GM12874 (cell line): ENCODE measurements around the gene BRD9.

Experiments
- TF ChIP-seq, protein P1 (sequence below): IDR thresholded peaks from 2 replicates; pipeline ENCODE4 v1.5.1; 2011; ENCODE audit warnings: low read depth, mild to moderate bottlenecking, control low read depth, low read length, moderate library complexity; ENCODE audit not compliant: insufficient read depth

Gene BRD9

DNA sequence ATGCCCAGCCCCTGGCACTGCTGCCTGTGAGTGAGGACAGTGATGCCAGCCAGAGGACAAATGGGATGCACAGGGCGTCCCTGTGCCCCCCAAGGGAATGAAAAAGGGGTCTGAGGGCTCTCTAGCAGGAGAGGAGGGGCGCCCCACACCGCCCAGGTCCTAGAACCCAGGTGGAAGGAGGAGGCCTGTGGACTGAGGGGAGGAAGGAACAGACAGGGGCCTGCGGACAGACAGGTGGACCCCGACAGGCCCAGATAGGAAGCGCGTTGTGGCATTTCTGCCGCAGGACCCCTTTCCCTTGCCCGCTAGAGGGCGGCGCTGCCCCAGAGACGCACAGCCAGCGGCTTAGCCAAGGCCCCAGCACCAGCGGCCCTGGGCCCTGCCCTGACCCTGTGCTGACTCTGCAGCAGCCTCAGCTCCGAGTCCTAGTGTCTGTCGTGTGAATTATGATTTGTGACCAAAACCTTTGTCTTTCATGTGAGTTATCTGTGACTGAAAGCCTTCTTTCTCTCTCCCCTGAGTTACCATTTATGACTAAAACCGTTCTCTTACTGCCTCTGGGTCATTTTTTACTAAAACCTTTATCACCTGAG, 30.8 kb upstream of the BRD9 start:
- TF ChIP-seq, protein P1, sequence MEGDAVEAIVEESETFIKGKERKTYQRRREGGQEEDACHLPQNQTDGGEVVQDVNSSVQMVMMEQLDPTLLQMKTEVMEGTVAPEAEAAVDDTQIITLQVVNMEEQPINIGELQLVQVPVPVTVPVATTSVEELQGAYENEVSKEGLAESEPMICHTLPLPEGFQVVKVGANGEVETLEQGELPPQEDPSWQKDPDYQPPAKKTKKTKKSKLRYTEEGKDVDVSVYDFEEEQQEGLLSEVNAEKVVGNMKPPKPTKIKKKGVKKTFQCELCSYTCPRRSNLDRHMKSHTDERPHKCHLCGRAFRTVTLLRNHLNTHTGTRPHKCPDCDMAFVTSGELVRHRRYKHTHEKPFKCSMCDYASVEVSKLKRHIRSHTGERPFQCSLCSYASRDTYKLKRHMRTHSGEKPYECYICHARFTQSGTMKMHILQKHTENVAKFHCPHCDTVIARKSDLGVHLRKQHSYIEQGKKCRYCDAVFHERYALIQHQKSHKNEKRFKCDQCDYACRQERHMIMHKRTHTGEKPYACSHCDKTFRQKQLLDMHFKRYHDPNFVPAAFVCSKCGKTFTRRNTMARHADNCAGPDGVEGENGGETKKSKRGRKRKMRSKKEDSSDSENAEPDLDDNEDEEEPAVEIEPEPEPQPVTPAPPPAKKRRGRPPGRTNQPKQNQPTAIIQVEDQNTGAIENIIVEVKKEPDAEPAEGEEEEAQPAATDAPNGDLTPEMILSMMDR, result peak; percentile 98

DNA sequence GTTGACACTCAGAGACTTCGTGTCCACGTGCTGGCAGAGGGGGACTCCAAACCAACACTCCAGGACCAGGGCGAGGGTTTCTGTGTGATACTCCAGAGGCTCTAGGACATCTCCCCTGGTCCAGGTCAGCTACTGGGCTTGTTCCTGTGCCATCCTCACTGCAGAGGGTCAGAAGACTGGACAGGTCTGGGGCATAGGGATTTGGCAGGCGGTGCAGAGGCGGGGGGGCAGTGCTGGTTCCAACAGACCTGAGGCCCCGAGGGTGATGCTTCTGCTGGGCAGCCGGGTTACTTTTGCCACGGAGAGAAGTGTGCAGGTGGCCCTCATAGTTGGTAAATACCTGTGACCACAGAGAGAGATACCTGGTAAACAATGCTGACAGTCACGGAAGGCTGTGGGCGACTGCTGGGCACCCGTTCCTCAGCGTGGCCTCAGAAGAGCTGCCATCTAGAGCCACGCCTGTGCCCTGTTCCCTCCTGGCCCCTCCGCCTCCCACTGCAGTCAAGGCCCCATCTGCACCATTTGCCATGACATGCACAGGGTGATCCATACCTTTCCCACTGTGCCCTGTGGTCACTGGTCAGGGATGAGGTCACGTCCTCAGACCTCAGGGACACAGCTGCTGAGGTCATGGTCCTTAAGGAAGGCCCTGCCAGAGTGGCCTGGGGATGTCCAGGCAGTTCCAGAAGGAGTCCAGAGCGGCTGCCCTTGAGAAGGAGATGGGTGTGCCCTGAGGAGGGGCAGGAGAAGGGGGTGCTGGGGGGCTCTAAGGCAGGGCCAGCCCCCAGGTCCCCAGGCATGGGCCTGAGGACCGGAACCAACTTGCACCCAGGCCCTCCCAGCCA, 30.1 kb upstream of the BRD9 start:
- TF ChIP-seq, protein P1, result no peak

DNA sequence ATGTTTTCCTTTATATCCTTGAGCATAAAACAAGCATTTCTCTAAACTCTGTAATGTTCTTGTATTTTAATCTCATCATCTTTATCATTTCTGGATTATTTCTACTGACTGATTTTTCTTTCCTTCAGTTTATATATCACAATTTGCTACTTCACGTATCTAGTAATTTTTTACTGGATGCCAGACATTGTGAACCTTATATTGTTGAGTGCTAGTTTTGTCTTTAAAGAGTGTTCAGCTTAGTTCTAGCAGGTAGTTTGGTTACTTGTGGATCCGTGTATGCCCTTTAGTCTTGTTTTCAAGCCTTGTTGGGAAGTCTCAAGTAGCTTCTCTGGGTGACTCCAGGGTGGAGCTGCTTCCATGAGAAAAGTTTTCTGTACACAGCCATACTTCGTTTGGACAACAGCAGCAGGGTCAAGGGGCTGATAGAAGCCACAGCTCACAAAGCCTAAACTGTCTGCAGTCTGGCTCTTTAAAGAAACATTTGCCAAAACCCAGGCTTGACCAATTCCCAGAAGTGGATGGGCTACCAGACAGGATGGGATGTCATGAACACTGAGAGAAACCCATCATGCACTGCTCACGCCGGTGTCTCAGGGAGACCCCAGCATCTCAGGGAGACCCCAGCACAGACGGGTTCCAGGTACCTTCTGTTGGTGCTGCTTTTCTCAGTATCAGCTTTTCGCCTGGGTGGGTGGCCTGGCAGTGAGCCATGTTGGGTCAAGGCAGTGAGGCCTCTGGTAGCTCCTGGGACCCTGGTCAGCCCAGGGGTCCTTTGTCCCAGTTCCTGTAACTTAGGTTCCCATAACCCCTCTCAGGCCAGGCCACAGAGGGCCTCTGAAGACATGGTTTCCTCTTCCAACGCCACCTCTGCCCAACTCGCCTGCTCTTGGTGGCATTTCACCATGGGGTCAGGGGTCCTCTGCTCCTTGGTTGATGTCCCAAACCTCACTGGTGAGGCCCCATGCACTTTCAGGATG, 29.1 kb upstream of the BRD9 start:
- TF ChIP-seq, protein P1, result no peak

DNA sequence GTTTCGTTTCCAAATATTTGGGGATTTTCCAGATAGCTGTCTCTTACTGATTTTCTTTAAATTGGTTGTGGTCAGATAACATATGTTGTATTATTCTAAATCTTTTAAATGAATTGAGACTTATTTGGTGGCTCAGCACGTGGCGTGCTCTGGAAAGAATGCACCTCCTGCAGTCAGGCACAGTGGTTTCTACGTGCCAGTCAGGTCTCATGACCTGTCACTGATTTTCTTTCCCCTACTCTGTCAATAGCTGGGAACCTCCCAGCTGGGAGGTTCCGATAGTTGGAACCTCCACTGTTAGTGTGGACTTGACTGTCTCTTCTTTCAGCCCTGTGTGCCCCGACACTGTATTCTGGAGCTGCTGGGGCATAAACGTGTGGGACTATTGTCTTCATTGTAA, 27.7 kb upstream of the BRD9 start:
- TF ChIP-seq, protein P1, result no peak

DNA sequence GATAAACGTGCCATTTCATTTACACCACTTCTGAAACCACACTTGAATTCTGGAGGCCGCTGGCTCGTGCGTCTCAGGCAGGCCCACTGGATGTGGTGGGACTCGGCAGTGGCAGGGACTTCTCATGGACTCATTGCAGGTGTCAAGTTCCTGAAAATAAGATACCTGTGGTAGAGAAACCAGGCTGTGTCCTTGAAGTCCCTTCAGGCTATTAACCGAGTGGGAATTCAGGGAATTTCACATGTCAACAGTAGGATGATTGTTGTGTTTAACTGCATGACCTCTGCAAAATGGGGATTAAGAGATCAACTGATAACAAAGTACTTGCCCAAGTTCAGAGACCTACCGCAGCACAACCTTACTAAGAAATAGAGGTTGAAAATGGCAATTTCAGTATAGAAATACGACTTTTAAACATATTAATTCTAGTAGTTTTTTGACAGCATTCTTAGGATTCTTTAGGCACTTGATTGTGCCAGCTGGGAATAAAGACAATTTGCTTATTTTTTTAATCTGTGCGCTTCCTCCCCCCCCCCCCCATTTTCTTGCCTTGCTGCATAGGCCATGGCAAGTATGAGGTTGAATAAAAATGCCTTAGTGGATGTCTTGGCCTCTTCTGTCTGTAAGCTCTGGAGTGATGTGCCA, 26.9 kb upstream of the BRD9 start:
- TF ChIP-seq, protein P1, result no peak

DNA sequence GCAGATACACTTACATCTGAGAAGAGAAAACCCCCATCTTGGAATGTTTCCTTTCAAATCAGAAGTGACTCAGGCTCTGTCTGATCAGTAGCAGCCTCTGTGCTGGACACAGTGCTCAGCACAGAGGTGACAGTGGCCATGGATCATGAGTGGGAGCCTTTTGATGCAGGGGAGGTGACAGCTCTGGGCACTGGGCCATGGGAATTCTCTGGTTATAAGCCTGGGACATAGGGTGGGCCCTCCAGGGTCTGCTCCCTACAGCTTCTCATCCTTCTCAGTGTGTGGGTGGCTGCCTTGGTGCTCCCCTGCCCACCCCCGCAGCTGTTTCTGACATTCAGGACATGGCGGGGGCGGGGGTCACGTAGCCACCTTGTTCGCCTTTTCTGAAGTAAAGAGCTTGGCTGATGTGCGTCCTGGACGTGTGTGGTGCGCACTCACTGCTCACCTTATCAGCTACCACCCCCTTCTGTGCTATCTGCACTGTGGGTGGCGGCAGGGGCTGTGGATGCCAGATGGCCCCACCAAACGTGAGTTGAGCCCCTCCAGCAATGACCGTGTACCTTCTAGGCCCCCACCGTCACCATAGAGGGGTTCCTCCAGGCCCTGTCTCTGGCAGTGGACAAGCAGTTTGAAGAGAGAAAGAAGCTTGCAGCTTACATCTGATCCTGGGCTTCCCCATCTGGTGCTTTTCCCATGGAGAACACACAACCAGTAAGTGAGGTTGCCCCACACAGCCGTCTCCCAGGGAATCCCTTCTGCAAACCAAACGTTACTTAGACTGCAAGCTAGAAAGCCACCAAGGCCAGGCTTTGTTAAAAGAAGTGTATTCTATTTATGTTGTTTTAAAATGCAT, 24.1 kb upstream of the BRD9 start:
- TF ChIP-seq, protein P1, result no peak
